ENCODE results near the gene SYNPO2. TPM values are rescaled to one million over a fixed set of nuclear protein-coding genes. Genes with fewer than 3 reads are reported as not detected.
A peak's percentile ranks its signal among the peaks of the same experiment; 100 is the strongest.
"Not testable (repeated sequence)": the region's sequence is repeated elsewhere in the genome, so short reads cannot be mapped to it uniquely, and the experiment has no call there.

The SYNPO2 gene
- polyA plus RNA-seq, 4 donors: 13.7 to 23.8 (median 20.2) TPM

DNA sequence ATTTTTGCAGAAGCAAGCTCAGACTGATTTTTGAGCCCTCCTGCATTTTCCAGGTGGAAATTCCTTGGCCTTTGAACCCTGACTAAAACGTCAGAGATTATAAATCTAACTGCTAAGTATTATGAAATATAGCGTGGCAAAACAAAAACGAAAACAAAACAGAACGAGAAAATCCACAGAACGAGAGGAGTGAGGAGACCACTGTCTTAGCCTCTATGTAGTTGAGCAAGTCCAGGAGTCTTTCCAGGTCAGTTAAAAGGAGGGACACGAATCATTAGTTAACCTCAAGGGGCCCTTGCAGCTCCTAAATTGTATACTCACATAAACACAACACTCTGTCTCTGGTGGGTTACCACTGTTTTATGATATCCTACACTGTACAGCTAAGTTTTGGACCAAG lies 80.2 kb downstream of the SYNPO2 start:
- no peak for DNase-seq (ENCODE audit: low read depth in 4 of 4, low spot score in 3 of 4)

DNA sequence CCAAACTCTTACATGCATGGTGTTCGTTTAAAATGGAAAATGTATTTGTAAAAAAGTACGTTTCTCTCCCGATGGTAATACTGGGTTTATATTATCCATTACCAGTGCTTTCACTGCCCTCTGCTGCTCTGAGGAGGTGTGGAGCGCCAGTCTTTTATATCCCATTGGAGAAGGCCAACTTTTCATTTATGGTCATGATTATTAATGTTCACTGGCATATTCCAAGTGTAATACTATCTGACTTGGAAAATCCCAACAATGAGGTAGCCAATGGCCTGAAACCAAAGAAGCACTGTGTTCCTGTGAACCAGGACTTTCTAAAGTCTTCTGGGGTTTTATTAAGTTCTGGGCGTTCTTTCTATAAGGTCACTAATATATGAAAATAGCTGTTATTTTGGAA lies 80.7 kb downstream of the SYNPO2 start:
- peak in 2 of 4 donors; percentile 29 to 33 for DNase-seq (ENCODE audit: low read depth in 4 of 4, low spot score in 3 of 4)

- no peak for DNase-seq (ENCODE audit: low read depth in 4 of 4, low spot score in 3 of 4)
Measured at GRCh38 chr4:118972167-118972566, 83.5 kb downstream of the SYNPO2 start.

DNA sequence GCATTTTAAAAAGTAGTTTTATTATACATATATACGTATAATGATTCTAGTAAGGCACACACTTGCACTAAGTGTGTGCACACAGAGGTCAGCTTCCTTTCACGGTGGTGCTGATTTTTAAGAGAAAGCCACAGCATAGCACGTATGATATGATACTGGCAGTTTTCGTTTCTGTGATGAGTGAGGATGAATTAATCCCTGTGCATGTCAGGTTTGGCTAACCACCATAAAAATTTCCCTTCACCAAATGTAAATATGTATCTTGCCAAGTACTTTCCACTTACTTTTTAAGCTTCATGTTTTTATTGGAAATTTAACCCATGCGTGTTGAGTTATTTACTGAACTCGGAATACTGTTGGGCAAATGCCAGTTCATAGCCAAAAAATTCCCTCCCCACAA lies 84.6 kb downstream of the SYNPO2 start:
- no peak for DNase-seq (ENCODE audit: low read depth in 4 of 4, low spot score in 3 of 4)

DNA sequence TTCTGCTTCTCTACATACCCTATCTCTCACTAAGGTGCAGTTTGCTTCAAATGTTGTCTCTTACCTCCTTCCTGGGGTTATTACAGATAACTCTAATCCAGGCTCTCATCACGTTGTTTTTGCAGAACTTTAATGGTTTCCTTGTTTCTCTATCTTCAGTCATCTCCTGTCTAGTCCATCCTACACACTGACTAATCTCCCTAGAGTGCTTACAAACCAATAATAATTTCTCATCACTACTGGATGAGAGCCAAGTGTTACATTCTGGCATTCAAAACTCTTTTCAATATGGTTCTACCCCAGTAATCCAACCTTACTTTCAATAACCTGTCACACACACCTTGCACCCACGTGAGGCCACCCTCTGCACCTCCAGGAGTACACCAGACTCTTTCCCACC lies 86.1 kb downstream of the SYNPO2 start:
- DNase-seq (ENCODE audit: low read depth in 4 of 4, low spot score in 3 of 4): no peak

- no peak for DNase-seq (ENCODE audit: low read depth in 4 of 4, low spot score in 3 of 4)
Measured at GRCh38 chr4:118975449-118976192, 87.0 kb downstream of the SYNPO2 start.

- not testable (repeated sequence) for DNase-seq (ENCODE audit: low read depth in 4 of 4, low spot score in 3 of 4)
Measured at GRCh38 chr4:118976193-118976560, 87.5 kb downstream of the SYNPO2 start.

DNA sequence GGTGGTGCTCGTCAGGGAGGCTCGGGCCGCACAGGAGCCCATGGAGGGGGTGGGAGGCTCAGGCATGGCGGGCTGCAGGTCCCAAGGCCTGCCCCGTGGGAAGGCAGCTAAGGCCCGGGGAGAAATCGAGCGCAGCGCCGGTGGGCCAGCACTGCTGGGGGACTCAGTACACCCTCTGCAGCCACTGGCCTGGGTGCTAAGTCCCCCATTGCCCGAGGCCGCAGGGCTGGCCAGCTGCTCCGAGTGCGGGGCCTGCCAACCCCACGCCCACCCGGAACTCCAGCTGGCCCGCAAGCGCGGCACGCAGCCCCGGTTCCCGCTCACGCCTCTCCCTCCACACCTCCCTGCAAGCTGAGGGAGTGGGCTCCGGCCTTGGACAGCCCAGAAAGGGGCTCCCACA lies 88.4 kb downstream of the SYNPO2 start:
- DNase-seq (ENCODE audit: low read depth in 4 of 4, low spot score in 3 of 4): not testable (repeated sequence)

- no peak for DNase-seq (ENCODE audit: low read depth in 4 of 4, low spot score in 3 of 4)
Measured at GRCh38 chr4:118979712-118980111, 91.1 kb downstream of the SYNPO2 start.

GRCh38 chr4:118981171-118981838 lies 92.7 kb downstream of the SYNPO2 start:
- DNase-seq (ENCODE audit: low read depth in 4 of 4, low spot score in 3 of 4): no peak

DNA sequence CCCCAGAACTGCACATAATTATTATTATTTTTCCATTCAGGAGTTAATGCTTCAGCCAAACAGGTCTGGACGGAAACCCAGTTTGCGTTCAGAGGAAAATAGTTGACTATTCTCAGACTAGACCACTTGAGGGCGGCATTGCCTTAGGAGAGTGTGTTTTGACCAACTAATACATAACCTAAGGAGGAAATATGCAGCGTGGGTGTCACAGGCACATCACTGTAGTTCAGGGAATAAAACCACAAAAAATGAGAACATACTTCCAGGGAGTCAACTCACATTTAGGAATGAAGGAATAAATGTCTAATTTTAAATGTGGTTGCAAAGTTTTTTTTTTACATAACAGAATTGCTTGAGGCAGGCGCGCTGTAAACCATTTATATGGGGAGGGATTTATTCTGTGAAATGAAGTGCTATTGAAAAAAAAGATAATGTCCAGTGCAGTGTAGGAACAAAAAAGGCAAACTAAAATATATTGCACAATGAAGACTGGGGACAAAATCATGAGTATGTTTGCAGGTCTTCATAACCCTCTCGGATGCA lies 93.3 kb downstream of the SYNPO2 start:
- peak; percentile 35 to 50 (median 48) for DNase-seq (ENCODE audit: low read depth in 4 of 4, low spot score in 3 of 4)

DNA sequence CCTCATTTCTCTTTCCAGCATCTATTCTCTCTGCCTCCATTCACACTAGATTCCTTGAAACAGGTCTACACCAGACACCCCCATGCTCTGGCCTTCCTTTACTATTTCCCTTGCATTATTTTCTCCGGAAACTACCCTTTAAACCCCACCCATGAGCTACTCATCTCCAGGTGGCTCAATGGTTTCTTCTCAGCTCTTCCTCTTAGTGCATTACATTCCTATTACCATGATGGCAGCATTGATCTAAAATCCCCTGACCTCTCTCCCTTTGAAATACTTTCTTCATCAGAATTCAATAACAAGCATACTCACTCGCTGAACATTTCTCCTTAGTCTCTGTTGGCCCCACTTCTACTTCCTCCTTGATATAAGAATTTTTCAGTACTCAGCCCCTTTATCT lies 94.6 kb downstream of the SYNPO2 start:
- DNase-seq (ENCODE audit: low read depth in 4 of 4, low spot score in 3 of 4): no peak

- DNase-seq (ENCODE audit: low read depth in 4 of 4, low spot score in 3 of 4): no peak
Measured at GRCh38 chr4:118983831-118984230, 95.2 kb downstream of the SYNPO2 start.

DNA sequence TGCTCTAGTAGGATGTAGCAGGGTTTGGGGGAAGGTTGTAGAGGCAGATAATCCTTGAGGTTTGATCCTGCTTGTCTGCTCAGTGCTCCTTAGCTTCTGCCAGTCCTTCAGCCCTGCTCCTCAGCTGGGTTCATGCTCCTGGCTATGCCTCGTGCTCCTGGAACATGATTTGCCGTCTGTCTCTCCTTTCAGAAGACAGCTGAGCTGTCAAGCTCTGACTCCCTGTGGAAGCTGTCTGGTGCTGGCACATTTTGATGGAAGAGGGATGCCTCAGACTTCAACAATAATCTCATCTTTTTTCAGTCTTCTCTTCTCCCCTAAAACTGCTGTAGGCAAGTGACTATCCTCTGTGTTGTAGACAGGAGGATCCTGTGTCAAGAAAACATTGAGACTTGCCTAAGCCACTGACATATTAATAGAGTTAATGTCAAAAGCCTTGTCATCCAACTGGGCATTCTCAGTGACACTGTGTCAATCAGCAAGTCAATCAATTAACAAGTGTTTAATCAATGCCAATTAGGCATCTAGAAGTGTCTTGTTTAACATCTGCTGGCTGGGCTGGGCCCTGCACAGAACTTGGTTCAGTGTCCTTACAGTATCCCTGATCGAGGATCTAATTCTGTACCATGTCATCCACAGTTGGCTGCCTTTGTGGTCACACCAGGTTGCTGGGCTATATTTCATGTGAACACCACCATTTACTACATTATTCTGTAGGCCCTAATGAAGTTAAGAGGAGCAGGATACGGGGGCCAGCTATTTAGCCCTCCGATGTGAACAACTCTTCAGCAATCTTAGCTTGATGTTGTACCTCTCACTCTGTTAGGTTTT lies 96.7 kb downstream of the SYNPO2 start:
- DNase-seq (ENCODE audit: low read depth in 4 of 4, low spot score in 3 of 4): no peak

GRCh38 chr4:118987959-118988634 lies 99.4 kb downstream of the SYNPO2 start:
- DNase-seq (ENCODE audit: low read depth in 4 of 4, low spot score in 3 of 4): no peak

DNA sequence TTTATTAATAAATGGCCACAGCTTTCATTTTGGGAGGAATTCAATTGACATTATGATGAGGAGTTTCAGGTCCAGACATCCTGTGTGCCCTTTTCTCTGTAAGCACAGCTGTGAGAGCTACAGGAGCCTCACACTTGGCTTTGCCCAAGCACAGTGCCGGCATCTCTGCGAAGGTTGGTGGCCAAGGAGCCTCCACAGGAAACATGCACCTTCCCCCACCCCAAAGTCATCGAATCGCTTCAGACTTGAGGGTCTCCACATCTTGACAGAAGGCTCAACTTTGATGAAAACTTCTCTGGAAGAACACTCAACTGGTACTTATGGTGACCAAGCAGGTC lies 100.0 kb downstream of the SYNPO2 start:
- DNase-seq (ENCODE audit: low read depth in 4 of 4, low spot score in 3 of 4): no peak

DNA sequence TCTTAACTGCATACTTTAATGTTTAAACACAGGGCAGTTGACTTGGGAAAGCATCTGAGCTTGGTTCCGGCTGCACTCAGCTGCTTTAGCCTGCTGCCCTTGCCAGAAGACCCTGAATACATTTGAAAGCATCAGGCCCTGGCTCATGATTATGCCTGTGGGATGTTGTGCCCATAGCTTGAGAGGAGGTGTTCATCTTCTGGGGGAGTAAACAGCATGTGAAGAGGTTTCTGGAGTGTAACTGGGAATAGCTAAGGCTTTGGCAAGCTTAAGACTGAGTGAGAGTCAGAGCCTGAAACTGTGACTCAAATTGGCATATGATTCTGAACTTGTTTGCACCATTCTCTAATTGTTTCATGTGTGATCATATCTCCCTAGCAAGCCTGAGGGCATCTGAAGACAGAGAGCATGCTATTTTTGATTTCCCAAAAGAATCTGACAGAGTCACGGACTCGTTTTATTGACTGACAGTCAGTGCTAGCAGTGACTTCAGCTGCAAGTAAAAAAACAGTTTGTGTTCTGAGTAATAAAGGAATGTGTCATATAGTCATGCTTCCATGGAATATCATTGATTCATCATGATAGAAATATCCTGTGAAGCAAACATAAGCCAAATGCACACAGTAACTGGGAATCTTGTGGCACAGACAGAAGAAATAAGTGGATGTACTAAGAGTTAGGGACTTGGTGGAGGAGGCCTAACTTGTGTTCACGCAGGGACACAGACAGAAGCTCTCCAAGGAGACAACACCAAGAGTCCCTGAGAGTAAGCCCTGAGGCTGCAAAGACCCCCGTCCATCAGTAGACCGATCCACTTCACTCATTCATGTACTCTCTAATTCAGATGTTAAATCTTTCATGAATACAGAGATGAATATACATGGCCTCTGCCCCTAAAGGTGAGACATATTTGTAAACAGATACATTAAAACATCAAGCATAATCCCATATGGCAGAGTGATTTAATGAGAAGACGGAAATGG lies 100.7 kb downstream of the SYNPO2 start:
- no peak for DNase-seq (ENCODE audit: low read depth in 4 of 4, low spot score in 3 of 4)

GRCh38 chr4:118991686-118992085 lies 103.0 kb downstream of the SYNPO2 start:
- DNase-seq (ENCODE audit: low read depth in 4 of 4, low spot score in 3 of 4): no peak

DNA sequence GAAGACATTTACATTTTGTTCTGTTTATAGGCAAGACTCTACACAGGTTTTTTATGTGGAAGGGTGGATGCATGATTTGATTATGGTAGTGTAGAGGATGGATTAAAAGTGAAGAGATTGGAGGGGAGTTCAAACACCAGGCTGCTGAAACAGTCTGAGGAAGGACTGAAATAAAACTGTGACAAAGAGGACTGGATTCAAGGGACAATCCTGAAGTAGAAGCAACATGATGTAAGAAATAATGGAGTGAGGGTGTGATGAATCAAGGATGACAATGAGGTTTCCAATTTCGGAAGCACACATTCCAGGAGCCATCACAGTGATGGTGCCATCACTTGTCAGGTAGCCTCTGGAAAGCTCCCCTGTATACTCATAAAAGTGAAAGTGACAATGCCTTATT lies 103.5 kb downstream of the SYNPO2 start:
- DNase-seq (ENCODE audit: low read depth in 4 of 4, low spot score in 3 of 4): no peak

- DNase-seq (ENCODE audit: low read depth in 4 of 4, low spot score in 3 of 4): no peak
Measured at GRCh38 chr4:118993333-118993732, 104.7 kb downstream of the SYNPO2 start.

Measured in right renal pelvis (tissue), 4 donors.